DOHH2 (cell line): ENCODE data around the gene TCOF1.

Experiments
- CTCF ChIP-seq: fragments of 200-600 bp; sonication (generic); IDR thresholded peaks from one replicate; pipeline ENCODE4 v1.5.1; 2014; ENCODE audit warnings: antibody characterized with exemption, mild to moderate bottlenecking, low read depth, low read length; ENCODE audit not compliant: poor library complexity, severe bottlenecking
- EZH2phosphoT487 ChIP-seq: fragments of 200-600 bp; sonication (generic); IDR thresholded peaks from 2 replicates; pipeline ENCODE4 v1.6.1; 2017; ENCODE audit warnings: borderline replicate concordance, mild to moderate bottlenecking, antibody characterized with exemption, low read length, moderate library complexity, mixed read lengths

GRCh38 chr5:150311015-150311692, 46.3 kb upstream of the TCOF1 start:
- TF ChIP-seq CTCF (no peak), EZH2phosphoT487 (no peak)
